B cell (primary cell): ENCODE results near the gene NAALADL1. TPM values are rescaled to one million over a fixed set of nuclear protein-coding genes. Genes with fewer than 3 reads are reported as not detected.

Experiments
- ATAC-seq: fragments of 200-7000 bp; cut with Tn5 transposase; one replicate; pipeline ENCODE4 v1.10.0; 2021; ENCODE audit warnings: low read depth, mild to moderate bottlenecking, moderate number of reproducible peaks, moderate library complexity
- CTCF ChIA-PET: fragments of 350-600 bp; sonication (Branson Sonifier 250); formaldehyde crosslinking; loops from one replicate; lab custom pipeline; 2021; ENCODE audit warnings: antibody characterized with exemption, inconsistent platforms; lab: Charles Lee
- POLR2A ChIA-PET: fragments of 350-600 bp; sonication (Branson Sonifier 250); formaldehyde crosslinking; loops from one replicate; lab custom pipeline; 2021; ENCODE audit warnings: antibody characterized with exemption; lab: Charles Lee
- DNase-seq: peaks from one replicate; pipeline ENCODE4 v3.0.0; 2013
- H2AFZ ChIP-seq: 2 replicates; pipeline ENCODE4 v1.6.1; 2012; ENCODE audit warnings: mild to moderate bottlenecking, low read depth, low read length; ENCODE audit not compliant: insufficient read depth, poor library complexity, severe bottlenecking
- H3K27ac ChIP-seq, 2 donors: 1 replicate in 1 of 2; 2 replicates in 1 of 2; pipeline ENCODE4 v1.5.1; 2012 to 2013; ENCODE audit warnings: low read length in 2 of 2, mild to moderate bottlenecking in 2 of 2, moderate library complexity in 1 of 2
- H3K27me3 ChIP-seq, 4 experiments: fragments of 200-600 bp in 1 of 4; sonication (generic) in 1 of 4; replicated peaks in 1 of 4; 1 replicate in 2 of 4; 2 replicates in 2 of 4; pipeline versions ENCODE4 v1.6.1 to v1.7.0; 2013 to 2016; ENCODE audit warnings: low read length in 3 of 4, mild to moderate bottlenecking in 2 of 4, mixed read lengths in 1 of 4, moderate library complexity in 1 of 4; ENCODE audit not compliant: insufficient read depth in 4 of 4, control insufficient read depth in 3 of 4; ENCODE audit errors: control extremely low read depth in 1 of 4
- H3K36me3 ChIP-seq, 2 experiments: replicated peaks in 1 of 2; 1 replicate in 1 of 2; 2 replicates in 1 of 2; pipeline versions ENCODE4 v1.6.1 to v1.7.1; 2013; ENCODE audit warnings: low read length in 1 of 2; ENCODE audit not compliant: insufficient read depth in 2 of 2, control insufficient read depth in 1 of 2; ENCODE audit errors: control extremely low read depth in 1 of 2, extremely low read depth in 1 of 2
- H3K4me1 ChIP-seq, 2 donors: fragments of 200-600 bp in 1 of 2; sonication (generic) in 1 of 2; 1 replicate in 1 of 2; 2 replicates in 1 of 2; pipeline versions ENCODE4 v1.5.1 to v1.6.1; 2013 to 2017; ENCODE audit warnings: low read length in 2 of 2; ENCODE audit not compliant: control insufficient read depth in 2 of 2, insufficient read depth in 2 of 2
- H3K4me2 ChIP-seq: replicated peaks from 2 replicates; pipeline ENCODE3; 2012; ENCODE audit warnings: mild to moderate bottlenecking, low read depth, low read length; ENCODE audit not compliant: poor library complexity, severe bottlenecking
- H3K4me3 ChIP-seq, 5 experiments: fragments of 200-600 bp in 1 of 5; sonication (generic) in 1 of 5; 1 replicate in 3 of 5; 2 replicates in 2 of 5; pipeline versions ENCODE4 v1.5.1 to v1.7.0; 2011 to 2016; ENCODE audit warnings: low read length in 4 of 5, mild to moderate bottlenecking in 4 of 5, low read depth in 2 of 5, control low read depth in 1 of 5, moderate library complexity in 1 of 5; ENCODE audit not compliant: insufficient read depth in 1 of 5; ENCODE audit errors: control extremely low read depth in 1 of 5, extremely low read depth in 1 of 5
- H3K79me2 ChIP-seq: fragments of 200-600 bp; sonication (generic); one replicate; pipeline ENCODE4 v1.6.0; 2016; ENCODE audit warnings: low read length; ENCODE audit not compliant: control insufficient read depth, insufficient read depth
- H3K9ac ChIP-seq: fragments of 200-600 bp; sonication (generic); 2 replicates; pipeline ENCODE4 v1.6.1; 2017; ENCODE audit warnings: mild to moderate bottlenecking, low read length, moderate library complexity
- H3K9me3 ChIP-seq, 3 donors: one replicate each; pipeline versions ENCODE4 v1.6.1 to v1.7.1; 2013; ENCODE audit warnings: low read length in 2 of 3; ENCODE audit not compliant: control insufficient read depth in 2 of 3, insufficient read depth in 1 of 3; ENCODE audit errors: control extremely low read depth in 1 of 3
- H4K20me1 ChIP-seq: 2 replicates; pipeline ENCODE4 v1.6.0; 2012; ENCODE audit warnings: mild to moderate bottlenecking, low read length; ENCODE audit not compliant: insufficient read depth, control insufficient read depth, poor library complexity, severe bottlenecking
- H3K27ac Mint-ChIP-seq: one replicate; pipeline ENCODE4 v1.8.0; 2021; ENCODE audit warnings: mixed read lengths
- H3K27me3 Mint-ChIP-seq: one replicate; pipeline ENCODE4 v1.8.0; 2021; ENCODE audit warnings: mixed read lengths
- H3K4me1 Mint-ChIP-seq: one replicate; pipeline ENCODE4 v1.8.0; 2021; ENCODE audit warnings: mixed read lengths
- H3K4me3 Mint-ChIP-seq: one replicate; pipeline ENCODE4 v1.8.0; 2021; ENCODE audit warnings: mixed read lengths
- H3K9me3 Mint-ChIP-seq: one replicate; pipeline ENCODE4 v1.8.0; 2022; ENCODE audit warnings: mixed read lengths; ENCODE audit not compliant: insufficient read depth
- EZH2 ChIP-seq: IDR thresholded peaks from 2 replicates; pipeline ENCODE4 v1.6.1; 2012; ENCODE audit warnings: borderline replicate concordance, low read depth, mild to moderate bottlenecking, moderate library complexity, low read length; ENCODE audit not compliant: insufficient read depth, poor library complexity, severe bottlenecking
- WGBS: methylation state at CpG from one replicate; pipeline ENCODE4 v1.1.5; 2013; ENCODE audit warnings: missing lambda C conversion rate; ENCODE audit not compliant: insufficient coverage; 5-methylcytosine and 5-hydroxymethylcytosine counted together
- intact Hi-C: fragments of 100-400 bp; cut with micrococcal nuclease; formaldehyde crosslinking; loops from one replicate; pipeline ENCODE4 v1.10.0; 2022
- polyA plus RNA-seq: library from polyadenylated mRNA; depleted of rRNA; stranded (reverse); fragments of >200 nt; gene quantifications from 2 replicates; pipeline ENCODE4 v1.2.3, GENCODE V29; 2012
- total RNA-seq, 2 donors: library from RNA; stranded (reverse); fragments of 120-200 nt in 1 of 2; gene quantifications; 1 replicate in 1 of 2; 2 replicates in 1 of 2; pipeline versions ENCODE4 v1.2.3 to v1.2.4, GENCODE V29; 2013 to 2022
- TF ChIP-seq, protein P1 (sequence below): fragments of 200-600 bp; IDR thresholded peaks from one replicate; pipeline ENCODE4 v1.8.0; 2022; ENCODE audit warnings: antibody characterized with exemption, mild to moderate bottlenecking

Gene NAALADL1
- total and polyA plus RNA-seq, 2 donors (not counting 1 experiment from before 2014, with no cell fraction given), result 23.0 to 40.2 TPM

DNA sequence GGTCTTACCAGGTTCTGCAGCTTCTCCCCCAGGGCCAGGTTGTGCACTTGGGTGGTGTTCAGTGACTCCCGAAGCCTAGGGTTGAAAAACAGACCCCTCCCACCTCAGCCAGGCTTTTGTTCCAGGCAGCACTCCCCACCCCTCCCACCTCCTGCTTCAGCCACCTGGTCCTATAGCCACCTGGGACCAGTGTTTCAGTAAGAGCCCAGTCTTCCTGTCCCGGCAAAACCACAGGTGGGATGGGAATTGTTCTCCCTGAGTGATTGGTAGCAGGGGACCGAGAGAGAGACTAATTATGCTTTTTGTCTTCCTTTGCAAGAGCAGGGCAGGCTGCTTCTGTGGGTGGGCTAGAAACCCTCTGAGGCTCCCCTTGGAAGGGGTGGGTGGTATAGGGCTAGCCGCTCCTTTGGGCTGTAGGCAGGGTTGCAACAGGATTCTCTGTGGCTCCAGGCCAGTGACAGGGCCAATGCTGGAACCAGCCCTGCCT, 8.5 kb upstream of the NAALADL1 start:
- Mint-ChIP-seq H3K4me3 (no peak overlapping the region), H3K27ac (no peak overlapping the region), H3K9me3 (no peaks in the 10 kb centered on the region), H3K4me1 (peaks cover under 1% of the 10 kb centered on the region), H3K27me3 (no peaks in the 10 kb centered on the region)
- no peak overlapping the region for H2AFZ ChIP-seq
- H3K36me3 ChIP-seq, result no peaks in the 10 kb centered on the region
- ATAC-seq, result no peak
- peaks cover 0 to 4% of the 10 kb centered on the region in 2 donors for H3K4me1 ChIP-seq
- H4K20me1 ChIP-seq, result no peaks in the 10 kb centered on the region
- no peaks in the 10 kb centered on the region for H3K79me2 ChIP-seq
- H3K9ac ChIP-seq, result no peak overlapping the region
- intact Hi-C loops, result no loop called here
- ChIA-PET POLR2A (no interaction called here), CTCF (no interaction called here)
- H3K27ac ChIP-seq, result no peak overlapping the region
- no peak overlapping the region for H3K4me2 ChIP-seq
- 59% methylated on average over 4 of the region's 4 CpGs for WGBS
- TF ChIP-seq, protein P1, sequence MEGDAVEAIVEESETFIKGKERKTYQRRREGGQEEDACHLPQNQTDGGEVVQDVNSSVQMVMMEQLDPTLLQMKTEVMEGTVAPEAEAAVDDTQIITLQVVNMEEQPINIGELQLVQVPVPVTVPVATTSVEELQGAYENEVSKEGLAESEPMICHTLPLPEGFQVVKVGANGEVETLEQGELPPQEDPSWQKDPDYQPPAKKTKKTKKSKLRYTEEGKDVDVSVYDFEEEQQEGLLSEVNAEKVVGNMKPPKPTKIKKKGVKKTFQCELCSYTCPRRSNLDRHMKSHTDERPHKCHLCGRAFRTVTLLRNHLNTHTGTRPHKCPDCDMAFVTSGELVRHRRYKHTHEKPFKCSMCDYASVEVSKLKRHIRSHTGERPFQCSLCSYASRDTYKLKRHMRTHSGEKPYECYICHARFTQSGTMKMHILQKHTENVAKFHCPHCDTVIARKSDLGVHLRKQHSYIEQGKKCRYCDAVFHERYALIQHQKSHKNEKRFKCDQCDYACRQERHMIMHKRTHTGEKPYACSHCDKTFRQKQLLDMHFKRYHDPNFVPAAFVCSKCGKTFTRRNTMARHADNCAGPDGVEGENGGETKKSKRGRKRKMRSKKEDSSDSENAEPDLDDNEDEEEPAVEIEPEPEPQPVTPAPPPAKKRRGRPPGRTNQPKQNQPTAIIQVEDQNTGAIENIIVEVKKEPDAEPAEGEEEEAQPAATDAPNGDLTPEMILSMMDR, result no peak
- TF ChIP-seq EZH2, result no peak
- H3K4me3 ChIP-seq, result no peak overlapping the region
- H3K9me3 ChIP-seq, result no peaks in the 10 kb centered on the region
- no peaks in the 10 kb centered on the region for H3K27me3 ChIP-seq
- no peak for DNase-seq

DNA sequence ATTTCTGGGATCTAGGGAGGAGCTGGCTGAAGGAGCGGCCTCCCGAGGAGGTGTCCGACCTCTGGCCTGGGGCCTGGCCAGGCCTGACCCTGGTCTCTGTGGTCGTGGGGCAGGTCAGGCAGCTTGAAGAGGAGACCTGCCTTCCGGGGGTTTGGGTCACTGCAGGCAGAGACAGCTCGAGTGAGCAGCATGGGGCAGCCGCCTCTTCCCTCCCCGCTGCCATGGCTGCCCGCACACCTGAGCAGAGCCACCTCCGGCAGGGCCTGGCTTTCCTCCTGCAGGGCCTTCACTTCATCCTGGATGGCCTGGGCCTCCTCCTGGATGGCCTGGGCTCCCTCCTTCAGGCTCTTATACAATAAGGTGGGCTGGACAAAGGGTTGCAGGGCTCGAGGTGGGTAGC, 8.0 kb upstream of the NAALADL1 start:
- Histone ChIP-seq H4K20me1 (no peaks in the 10 kb centered on the region), H3K9me3 (peaks cover 0 to 1% (median 0%) of the 10 kb centered on the region in 3 donors), H3K27ac (no peak overlapping the region), H3K9ac (no peak overlapping the region), H3K4me2 (no peak overlapping the region), H3K4me3 (no peak overlapping the region), H3K4me1 (no peaks in the 10 kb centered on the region), H2AFZ (no peak overlapping the region), H3K36me3 (no peaks in the 10 kb centered on the region), H3K79me2 (no peaks in the 10 kb centered on the region), H3K27me3 (no peaks in the 10 kb centered on the region)
- no peaks in the 10 kb centered on the region for H3K4me1 Mint-ChIP-seq
- ChIA-PET CTCF (no interaction called here), POLR2A (no interaction called here)
- 92% methylated on average over 11 of the region's 11 CpGs for whole genome bisulfite sequencing
- no peak for TF ChIP-seq EZH2
- H3K27ac Mint-ChIP-seq, result no peak overlapping the region
- H3K9me3 Mint-ChIP-seq, result no peaks in the 10 kb centered on the region
- no peak for ATAC-seq
- H3K27me3 Mint-ChIP-seq, result no peaks in the 10 kb centered on the region
- H3K4me3 Mint-ChIP-seq, result no peak overlapping the region
- no peak for DNase-seq
- intact Hi-C loops, result no loop called here
